Testis (tissue), 3 donors: ENCODE measurements around the gene ARHGAP35. TPM values are rescaled to one million over a fixed set of nuclear protein-coding genes. Genes with fewer than 3 reads are reported as not detected.
"Not testable (repeated sequence)": the region's sequence is repeated elsewhere in the genome, so short reads cannot be mapped to it uniquely, and the experiment has no call there.

Source experiments
- DNase-seq: peaks from one replicate; pipeline ENCODE4 v3.0.0-alpha.2; 2019
- H3K27ac ChIP-seq, 2 donors: fragments of 200-600 bp; sonication (generic); one replicate each; pipeline ENCODE4 v1.5.1; 2019
- H3K27me3 ChIP-seq: fragments of 200-600 bp; sonication (generic); one replicate; pipeline ENCODE4 v1.5.1; 2019
- H3K36me3 ChIP-seq: fragments of 200-600 bp; sonication (generic); one replicate; pipeline ENCODE4 v1.5.1; 2017; ENCODE audit warnings: low read depth; ENCODE audit errors: missing control alignments
- H3K4me1 ChIP-seq: fragments of 200-600 bp; sonication (generic); one replicate; pipeline ENCODE4 v1.5.1; 2019
- H3K4me3 ChIP-seq, 2 donors: fragments of 200-600 bp; sonication (generic); one replicate each; pipeline ENCODE4 v1.5.1; 2017 to 2019
- H3K9me3 ChIP-seq: fragments of 200-600 bp; sonication (generic); one replicate; pipeline ENCODE4 v1.5.1; 2017
- POLR2A ChIP-seq: fragments of 450-650 bp; IDR thresholded peaks from one replicate; pipeline ENCODE4 v1.6.1; 2017; ENCODE audit warnings: antibody characterized with exemption, mild to moderate bottlenecking, moderate library complexity
- WGBS, 2 donors: methylation state at CpG; one replicate each; pipeline ENCODE4 v1.1.5; 2018; 5-methylcytosine and 5-hydroxymethylcytosine counted together
- intact Hi-C: fragments of 100-400 bp; cut with DNase I; formaldehyde crosslinking; loops from one replicate; pipeline ENCODE4 v1.15.1; 2023; ENCODE audit warnings: low total_unique reads
- polyA plus RNA-seq: library from polyadenylated mRNA; stranded (reverse); fragments of 350-450 nt; fragmentation: Illumina TruSeq; extraction: RNeasy Lipid Tissue Mini Kit (QIAGEN cat#74804); gene quantifications from one replicate; pipeline ENCODE4 v1.2.3, GENCODE V29; 2014; ENCODE audit warnings: low read depth, low replicate concordance; ENCODE audit not compliant: insufficient read depth
- total RNA-seq, 2 donors: library from RNA; depleted of rRNA; stranded (reverse); fragments of >200 nt; gene quantifications; one replicate each; pipeline ENCODE4 v1.2.3, GENCODE V29; 2016
- TF ChIP-seq, protein P1 (sequence below), 3 experiments: fragments of 450-650 bp in 2 of 3; fragments of 200-600 bp in 1 of 3; sonication (generic) in 1 of 3; IDR thresholded peaks; one replicate each; pipeline ENCODE4 v1.5.1; 2016 to 2019; ENCODE audit warnings: antibody characterized with exemption in 3 of 3, mild to moderate bottlenecking in 2 of 3, moderate library complexity in 1 of 3

ARHGAP35 gene
- total and polyA plus RNA-seq, 3 donors from 2014 or later = 71.9 to 155 (median 112) TPM

DNA sequence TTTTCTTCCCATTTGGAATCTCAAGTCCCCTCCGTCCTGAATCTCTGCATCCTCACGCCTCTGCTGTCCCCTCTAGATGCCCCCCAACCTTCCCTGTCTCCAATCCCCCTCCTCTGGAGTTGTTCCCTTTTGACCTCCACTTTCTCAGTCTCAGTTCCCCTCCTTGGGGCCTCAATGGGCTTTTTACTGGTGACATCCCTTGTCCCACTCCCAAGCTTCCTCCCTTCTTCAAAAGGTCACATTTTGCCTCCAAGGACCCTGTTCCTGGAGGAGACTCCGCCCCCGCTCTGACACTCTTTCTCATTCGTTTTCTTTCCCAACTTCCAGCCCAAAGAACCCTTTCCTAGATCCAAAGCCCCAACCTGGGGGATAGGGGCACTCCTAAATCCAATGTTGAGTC, 11.2 kb upstream of the ARHGAP35 start:
- no peak for DNase-seq
- Histone ChIP-seq H3K27ac (peak overlapping the region in 1 of 2 donors; percentile 84), H3K36me3 (no peaks in the 10 kb centered on the region), H3K4me1 (peaks cover 11% of the 10 kb centered on the region), H3K27me3 (no peaks in the 10 kb centered on the region), H3K9me3 (no peaks in the 10 kb centered on the region), H3K4me3 (peak overlapping the region; percentile 76 to 94)
- intact Hi-C loops = no loop called here
- 29% methylated on average over 5 of the region's 5 CpGs for WGBS, 2 donors
- no peak for TF ChIP-seq POLR2A
- TF ChIP-seq, protein P1, sequence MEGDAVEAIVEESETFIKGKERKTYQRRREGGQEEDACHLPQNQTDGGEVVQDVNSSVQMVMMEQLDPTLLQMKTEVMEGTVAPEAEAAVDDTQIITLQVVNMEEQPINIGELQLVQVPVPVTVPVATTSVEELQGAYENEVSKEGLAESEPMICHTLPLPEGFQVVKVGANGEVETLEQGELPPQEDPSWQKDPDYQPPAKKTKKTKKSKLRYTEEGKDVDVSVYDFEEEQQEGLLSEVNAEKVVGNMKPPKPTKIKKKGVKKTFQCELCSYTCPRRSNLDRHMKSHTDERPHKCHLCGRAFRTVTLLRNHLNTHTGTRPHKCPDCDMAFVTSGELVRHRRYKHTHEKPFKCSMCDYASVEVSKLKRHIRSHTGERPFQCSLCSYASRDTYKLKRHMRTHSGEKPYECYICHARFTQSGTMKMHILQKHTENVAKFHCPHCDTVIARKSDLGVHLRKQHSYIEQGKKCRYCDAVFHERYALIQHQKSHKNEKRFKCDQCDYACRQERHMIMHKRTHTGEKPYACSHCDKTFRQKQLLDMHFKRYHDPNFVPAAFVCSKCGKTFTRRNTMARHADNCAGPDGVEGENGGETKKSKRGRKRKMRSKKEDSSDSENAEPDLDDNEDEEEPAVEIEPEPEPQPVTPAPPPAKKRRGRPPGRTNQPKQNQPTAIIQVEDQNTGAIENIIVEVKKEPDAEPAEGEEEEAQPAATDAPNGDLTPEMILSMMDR (IDR thresholded peaks at IDR 0.05) = no peak

DNA sequence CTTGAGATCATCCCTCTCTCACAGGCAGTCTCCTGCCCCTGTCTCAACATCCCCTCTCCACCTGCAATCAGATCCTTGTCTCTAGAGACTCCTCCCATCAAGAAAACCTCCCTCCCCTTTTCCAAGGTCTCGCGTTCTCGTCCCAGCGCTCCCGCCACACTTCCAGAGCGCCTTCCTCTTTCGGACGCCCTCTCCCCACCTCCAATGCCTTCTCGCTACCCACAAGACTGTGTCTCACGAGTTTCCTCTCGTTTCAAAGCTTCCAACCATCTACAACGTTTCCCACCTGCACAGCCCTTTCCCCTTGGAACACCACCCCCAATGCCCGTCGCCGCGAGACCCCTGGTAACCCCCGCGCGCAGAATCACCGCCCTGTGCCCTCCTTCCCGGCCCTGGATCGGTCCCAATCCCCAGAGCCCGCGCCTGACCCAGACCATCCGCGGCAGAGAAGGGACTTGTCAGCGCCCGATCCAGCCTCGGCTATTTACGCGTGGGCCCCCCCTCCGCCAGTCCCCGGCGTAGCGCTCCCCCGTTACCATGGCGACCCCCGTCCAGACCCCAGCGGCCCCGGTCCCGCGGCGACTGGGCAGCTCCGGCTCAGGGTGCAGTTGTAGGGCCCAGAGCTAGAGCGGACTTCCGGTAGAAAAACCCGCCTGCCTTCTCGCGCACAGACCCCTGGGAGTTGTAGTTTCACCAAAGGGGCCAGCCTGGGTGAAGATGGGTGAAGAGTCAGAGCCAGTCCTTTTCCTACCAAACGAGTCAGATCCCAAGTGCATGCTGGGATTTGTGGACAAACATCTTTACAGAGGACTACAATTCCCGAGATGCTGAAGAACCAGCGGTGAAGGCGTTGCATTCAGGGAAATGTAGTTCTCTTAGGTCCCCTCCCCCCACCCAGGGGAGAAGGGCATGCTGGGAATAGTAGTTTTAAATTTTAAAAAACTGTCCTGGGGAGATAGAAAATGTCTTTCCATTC, 10.3 kb upstream of the ARHGAP35 start, which contains the start of gene AP2S1:
Gene AP2S1, minus strand, starts transcription at position 619 of the 976 bp plus-strand sequence. Its CDS starts 80 bp downstream, at position 539.
- peak within 1 kb of the TSS; percentile 72 to 84 for H3K27ac ChIP-seq
- peak within 1 kb of the TSS; percentile 76 to 94 for H3K4me3 ChIP-seq
- intact Hi-C loops = no loop called here
- H3K9me3 ChIP-seq = no peaks in the 10 kb centered on the region
- H3K27me3 ChIP-seq = no peaks in the 10 kb centered on the region
- peak; percentile 99 for DNase-seq
- TF ChIP-seq, protein P1 (IDR thresholded peaks at IDR 0.05) = no peak
- TF ChIP-seq POLR2A = no peak
- peaks cover 11% of the 10 kb centered on the region for H3K4me1 ChIP-seq
- WGBS, 2 donors = 0 to 1% methylated on average over 29 to 38 of the region's 53 CpGs
- H3K36me3 ChIP-seq = no peaks in the 10 kb centered on the region

DNA sequence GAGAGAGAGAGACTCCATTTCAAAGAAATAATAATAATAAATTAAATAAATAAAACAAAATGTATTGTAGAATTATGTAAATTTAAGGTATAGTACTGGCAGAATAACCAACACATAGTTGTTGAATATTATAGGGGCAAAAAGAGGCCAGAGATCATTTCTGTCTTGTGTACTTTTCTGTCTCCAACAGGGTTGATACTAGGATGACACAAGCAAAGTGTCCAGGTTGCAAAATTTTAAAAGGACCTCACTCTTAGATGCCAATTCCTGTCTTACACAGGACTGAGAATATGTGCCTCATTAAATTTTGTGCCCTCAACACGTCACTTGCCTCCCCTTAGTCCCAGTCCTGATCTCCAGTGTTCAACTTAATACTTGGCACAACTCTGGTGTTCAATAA, 8.0 kb upstream of the ARHGAP35 start:
- no peaks in the 10 kb centered on the region for H3K27me3 ChIP-seq
- peaks cover 18% of the 10 kb centered on the region for H3K4me1 ChIP-seq
- intact Hi-C loops = no loop called here
- no peaks in the 10 kb centered on the region for H3K36me3 ChIP-seq
- H3K27ac ChIP-seq = no peak overlapping the region
- H3K4me3 ChIP-seq = no peak overlapping the region
- DNase-seq = no peak
- TF ChIP-seq POLR2A = no peak
- TF ChIP-seq, protein P1 (IDR thresholded peaks at IDR 0.05) = no peak
- WGBS, 2 donors = 88 to 96% methylated on average over 1 of the region's 1 CpG
- H3K9me3 ChIP-seq = no peaks in the 10 kb centered on the region

DNA sequence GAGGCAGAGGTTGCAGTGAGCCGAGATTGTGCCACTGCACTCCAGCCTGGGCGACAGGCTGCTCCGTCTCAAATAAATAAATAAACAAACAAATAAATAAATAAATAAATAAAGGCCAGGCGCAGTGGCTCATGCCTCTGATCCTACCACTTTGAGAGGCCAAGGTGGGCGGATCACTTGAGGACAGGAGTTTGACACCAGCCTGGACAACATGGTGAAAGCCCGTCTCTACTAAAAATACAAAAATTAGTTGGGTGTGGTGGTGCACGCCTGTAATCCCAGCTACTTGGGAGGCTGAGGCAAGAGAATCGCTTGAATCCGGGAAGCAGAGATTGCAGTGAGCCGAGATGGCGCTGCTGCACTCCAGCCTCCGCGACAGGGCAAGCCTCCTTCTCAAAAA, 6.1 kb upstream of the ARHGAP35 start:
- H3K27ac ChIP-seq, H3K36me3 ChIP-seq, H3K4me3 ChIP-seq, H3K27me3 ChIP-seq, DNase-seq, H3K9me3 ChIP-seq: not testable (repeated sequence)
- peaks cover 15% of the 10 kb centered on the region for H3K4me1 ChIP-seq
- intact Hi-C loops = loop anchor here (5.0 kb wide), 1 partner anchor 138 kb away; no protein-coding TSS in a partner anchor
- WGBS, 2 donors = 57 to 67% methylated on average over 11 to 13 of the region's 13 CpGs
